Mucosa of stomach (tissue), 1 donor: ENCODE data around the gene SACM1L.

Experiments
- H3K27me3 ChIP-seq: one replicate; pipeline ENCODE4 v1.7.0; 2013; ENCODE audit warnings: mild to moderate bottlenecking, low read length; ENCODE audit not compliant: control insufficient read depth, insufficient read depth
- H3K36me3 ChIP-seq: one replicate; pipeline ENCODE4 v1.7.0; 2013; ENCODE audit warnings: low read length; ENCODE audit not compliant: control insufficient read depth, insufficient read depth
- H3K4me1 ChIP-seq: one replicate; pipeline ENCODE4 v1.7.0; 2013; ENCODE audit warnings: mild to moderate bottlenecking, low read length; ENCODE audit not compliant: control insufficient read depth, insufficient read depth
- H3K4me3 ChIP-seq: one replicate; pipeline ENCODE4 v1.7.0; 2013; ENCODE audit warnings: low read length
- H3K9ac ChIP-seq: one replicate; pipeline ENCODE4 v1.7.0; 2013; ENCODE audit warnings: mild to moderate bottlenecking, low read length, moderate library complexity
- H3K9me3 ChIP-seq: one replicate; pipeline ENCODE4 v1.7.0; 2013; ENCODE audit warnings: mild to moderate bottlenecking, low read length, moderate library complexity; ENCODE audit not compliant: control insufficient read depth
- donor health status: Pancreatic carcinoma.

The SACM1L gene

GRCh38 chr3:45688882-45689786 lies at the start of gene SACM1L:
SACM1L (plus strand) TSS chr3:45689396; CDS start chr3:45689466, 70 bp downstream.
- H3K27me3 ChIP-seq: no peaks in the 10 kb centered on the region
- peak within 1 kb of the TSS; percentile 75 for H3K4me3 ChIP-seq
- no peaks in the 10 kb centered on the region for H3K36me3 ChIP-seq
- H3K4me1 ChIP-seq: peaks cover 15% of the 10 kb centered on the region
- H3K9me3 ChIP-seq: no peaks in the 10 kb centered on the region
- H3K9ac ChIP-seq: peak within 1 kb of the TSS; percentile 74

GRCh38 chr3:45640091-45640507 lies 49.1 kb upstream of the SACM1L start:
- H3K4me3 ChIP-seq: no peak overlapping the region

GRCh38 chr3:45640724-45641361 lies 48.4 kb upstream of the SACM1L start:
- H3K36me3 ChIP-seq: no peaks in the 10 kb centered on the region

More at GRCh38 chr3:45640091-45640507, 49.1 kb upstream of the SACM1L start:
- Histone ChIP-seq H3K36me3 (no peaks in the 10 kb centered on the region), H3K9me3 (no peaks in the 10 kb centered on the region), H3K4me1 (peaks cover 49% of the 10 kb centered on the region), H3K27me3 (no peaks in the 10 kb centered on the region), H3K9ac (peak overlapping the region; percentile 33)

DNA sequence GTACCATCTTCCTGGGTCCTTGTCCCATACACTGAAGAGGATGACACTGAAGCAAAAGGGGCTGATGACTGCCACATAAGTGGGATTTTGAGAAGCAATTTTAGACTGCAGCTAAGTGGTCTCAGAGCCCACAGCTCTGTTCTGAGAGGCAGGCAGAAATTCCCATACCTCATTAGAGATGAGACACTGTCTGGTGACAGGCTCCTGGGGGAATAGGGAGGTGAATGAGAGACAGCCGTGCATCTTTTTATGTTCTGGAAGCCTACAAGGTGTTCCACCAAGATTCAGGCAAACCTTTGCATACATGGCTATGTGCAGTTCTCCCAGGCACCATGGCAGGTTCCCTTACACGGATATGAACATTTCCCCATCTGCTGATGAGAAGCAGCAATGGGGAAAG lies 47.4 kb upstream of the SACM1L start:
- Histone ChIP-seq H3K36me3 (no peaks in the 10 kb centered on the region), H3K9ac (no peak overlapping the region), H3K4me1 (peaks cover 52% of the 10 kb centered on the region), H3K9me3 (no peaks in the 10 kb centered on the region), H3K27me3 (no peaks in the 10 kb centered on the region), H3K4me3 (no peak overlapping the region)

More at GRCh38 chr3:45640724-45641361, 48.4 kb upstream of the SACM1L start:
- peak overlapping the region; percentile 33 for H3K9ac ChIP-seq
- H3K27me3 ChIP-seq: no peaks in the 10 kb centered on the region
- H3K4me1 ChIP-seq: peaks cover 49% of the 10 kb centered on the region
- no peaks in the 10 kb centered on the region for H3K9me3 ChIP-seq
- H3K4me3 ChIP-seq: no peak overlapping the region

DNA sequence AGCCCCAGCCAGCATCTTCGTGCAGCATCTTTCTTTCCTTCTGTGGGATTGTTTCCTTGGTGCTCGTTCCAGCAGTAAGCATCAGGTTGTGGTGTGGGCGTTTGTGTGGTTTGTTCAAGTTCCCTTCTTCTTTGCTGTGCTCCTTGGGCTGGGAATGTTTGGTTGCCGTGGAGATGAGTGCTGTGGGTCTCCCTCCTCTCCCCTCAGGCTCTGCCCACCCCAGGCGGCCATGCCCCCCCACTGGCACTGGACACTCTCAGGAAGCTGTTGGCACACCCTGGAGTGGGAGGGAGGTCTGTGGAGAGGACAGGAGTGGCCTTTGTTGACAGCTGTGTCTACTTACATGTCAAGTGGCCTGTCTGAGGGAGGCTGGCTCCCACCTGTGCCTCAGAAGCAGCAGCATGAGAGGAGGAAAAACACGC lies 46.5 kb upstream of the SACM1L start:
- Histone ChIP-seq H3K36me3 (no peaks in the 10 kb centered on the region), H3K4me1 (peaks cover 62% of the 10 kb centered on the region), H3K4me3 (no peak overlapping the region), H3K27me3 (no peaks in the 10 kb centered on the region), H3K9me3 (no peaks in the 10 kb centered on the region), H3K9ac (no peak overlapping the region)

DNA sequence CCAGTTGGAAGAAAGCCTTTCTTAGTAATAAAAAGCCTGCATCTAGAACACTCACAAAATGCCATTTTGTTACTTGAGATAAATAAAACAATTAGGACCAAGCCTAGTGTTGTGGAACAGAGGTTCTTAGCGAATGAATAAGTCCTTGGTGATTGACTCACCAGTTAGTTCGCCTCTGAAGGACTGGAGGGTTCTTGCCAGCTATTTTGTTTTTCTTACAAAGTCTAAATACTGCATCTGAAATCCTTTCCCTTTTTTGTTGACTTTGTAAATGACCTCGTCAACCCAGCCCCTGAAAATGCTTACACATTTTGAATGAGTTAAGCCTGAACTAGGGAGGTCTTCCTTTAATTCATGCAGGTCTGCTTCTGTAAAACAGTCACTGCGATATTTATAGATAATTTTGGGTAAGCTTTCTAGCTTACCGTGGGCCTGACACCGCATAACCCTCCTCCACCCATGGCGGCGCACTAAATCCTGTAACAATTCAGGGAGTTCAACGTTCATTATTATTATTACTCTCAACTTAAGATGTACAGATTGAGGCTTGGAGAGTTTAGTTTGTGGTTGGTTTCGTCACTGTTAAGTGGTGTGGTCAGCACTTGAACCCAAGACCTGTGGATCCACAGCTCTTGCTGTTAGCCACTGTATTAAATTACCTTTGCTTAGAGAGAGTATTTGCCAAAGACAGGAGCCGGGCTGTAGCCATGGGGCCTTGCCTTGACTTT lies 45.0 kb upstream of the SACM1L start:
- Histone ChIP-seq H3K4me3 (no peak overlapping the region), H3K27me3 (no peaks in the 10 kb centered on the region), H3K9ac (no peak overlapping the region), H3K4me1 (peaks cover 56% of the 10 kb centered on the region), H3K9me3 (no peaks in the 10 kb centered on the region), H3K36me3 (no peaks in the 10 kb centered on the region)

- H3K4me1 ChIP-seq: peaks cover 51% of the 10 kb centered on the region
- no peaks in the 10 kb centered on the region for H3K9me3 ChIP-seq
- no peaks in the 10 kb centered on the region for H3K27me3 ChIP-seq
- H3K36me3 ChIP-seq: no peaks in the 10 kb centered on the region
- H3K9ac ChIP-seq: no peak overlapping the region
- no peak overlapping the region for H3K4me3 ChIP-seq
Measured at GRCh38 chr3:45644791-45645201, 44.4 kb upstream of the SACM1L start.

DNA sequence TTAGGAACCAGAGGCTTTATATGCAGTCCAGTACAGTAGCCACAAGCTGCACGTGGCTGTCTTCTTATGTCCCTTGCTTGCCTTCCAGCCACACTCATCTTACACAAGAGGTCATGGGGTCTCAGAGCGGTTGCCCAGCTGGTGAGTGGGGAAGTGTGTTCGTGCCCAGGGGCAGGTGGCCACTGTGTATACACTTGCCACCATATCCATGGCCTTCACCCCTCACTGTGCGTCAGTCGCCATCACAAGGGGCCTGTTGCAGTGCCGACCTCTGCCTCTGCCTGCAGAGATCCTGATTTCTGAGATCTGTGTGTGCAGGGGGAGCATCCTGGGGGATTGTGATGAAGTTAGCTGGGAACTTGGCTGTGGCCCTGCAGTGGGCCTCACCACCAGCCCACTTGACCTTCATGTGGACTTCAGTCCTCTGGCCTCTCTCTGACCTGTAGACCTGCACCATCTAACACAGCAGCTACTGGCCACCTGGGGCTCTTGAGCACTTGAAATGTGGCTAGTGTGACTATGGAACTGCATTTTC lies 43.1 kb upstream of the SACM1L start:
- Histone ChIP-seq H3K36me3 (no peaks in the 10 kb centered on the region), H3K9ac (no peak overlapping the region), H3K27me3 (no peaks in the 10 kb centered on the region), H3K4me3 (no peak overlapping the region), H3K4me1 (peaks cover 37% of the 10 kb centered on the region), H3K9me3 (no peaks in the 10 kb centered on the region)

GRCh38 chr3:45647148-45647619 lies 42.0 kb upstream of the SACM1L start:
- Histone ChIP-seq H3K9me3 (no peaks in the 10 kb centered on the region), H3K9ac (no peak overlapping the region), H3K4me1 (peaks cover 28% of the 10 kb centered on the region)

DNA sequence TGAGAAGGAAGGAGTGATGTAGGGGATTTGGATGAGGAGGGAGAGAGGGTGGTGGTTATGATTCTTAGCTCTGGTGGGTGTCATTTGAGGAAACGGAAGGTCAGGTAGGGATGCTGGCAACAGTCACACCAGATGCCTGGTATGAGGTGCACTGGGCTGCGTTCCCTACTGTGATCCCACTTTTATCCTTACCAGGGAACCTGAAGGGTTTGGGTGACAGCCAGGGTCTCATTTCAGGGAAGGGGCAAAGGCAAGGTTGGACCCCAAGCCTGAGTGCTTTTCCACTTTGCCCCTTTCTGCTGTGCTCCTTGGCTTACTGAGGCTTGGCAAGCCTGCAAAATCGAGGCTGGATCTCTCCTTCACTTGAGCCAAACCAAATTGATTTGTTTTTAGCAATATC lies 36.0 kb upstream of the SACM1L start:
- no peaks in the 10 kb centered on the region for H3K36me3 ChIP-seq
- peaks cover 3% of the 10 kb centered on the region for H3K4me1 ChIP-seq
- no peak overlapping the region for H3K4me3 ChIP-seq
- H3K9ac ChIP-seq: no peak overlapping the region
- no peaks in the 10 kb centered on the region for H3K9me3 ChIP-seq
- no peaks in the 10 kb centered on the region for H3K27me3 ChIP-seq

More at GRCh38 chr3:45647148-45647619, 42.0 kb upstream of the SACM1L start:
- Histone ChIP-seq H3K27me3 (no peaks in the 10 kb centered on the region), H3K36me3 (no peaks in the 10 kb centered on the region), H3K4me3 (no peak overlapping the region)

- no peaks in the 10 kb centered on the region for H3K27me3 ChIP-seq
- peaks cover 3% of the 10 kb centered on the region for H3K4me1 ChIP-seq
- no peak overlapping the region for H3K4me3 ChIP-seq
- H3K9me3 ChIP-seq: no peaks in the 10 kb centered on the region
- H3K9ac ChIP-seq: no peak overlapping the region
- H3K36me3 ChIP-seq: no peaks in the 10 kb centered on the region
Measured at GRCh38 chr3:45654397-45654944, 34.7 kb upstream of the SACM1L start.
